Activated CD4-positive, alpha-beta T cell treated with anti-CD3 and anti-CD28 coated beads for 36 hours (primary cell): ENCODE measurements around the gene PHF20. TPM values are rescaled to one million over a fixed set of nuclear protein-coding genes. Genes with fewer than 3 reads are reported as not detected.
"Not testable (repeated sequence)": the region's sequence is repeated elsewhere in the genome, so short reads cannot be mapped to it uniquely, and the experiment has no call there.

Experiments used
- ATAC-seq: fragments of 200-7000 bp; cut with Tn5 transposase; one replicate; pipeline ENCODE4 v1.10.0; 2021; ENCODE audit warnings: mild to moderate bottlenecking, moderate library complexity
- CTCF ChIA-PET: fragments of 350-600 bp; sonication (Branson Sonifier 250); formaldehyde crosslinking; loops from one replicate; lab custom pipeline; 2021; ENCODE audit warnings: antibody characterized with exemption; lab: Charles Lee
- POLR2A ChIA-PET: fragments of 350-600 bp; sonication (Branson Sonifier 250); formaldehyde crosslinking; loops from one replicate; lab custom pipeline; 2021; ENCODE audit warnings: antibody characterized with exemption, inconsistent platforms; lab: Charles Lee
- DNase-seq: peaks from one replicate; pipeline ENCODE4 v3.0.0-alpha.2; 2020
- H3K27ac Mint-ChIP-seq: one replicate; pipeline ENCODE4 v1.8.0; 2021; ENCODE audit warnings: mixed read lengths
- H3K27me3 Mint-ChIP-seq: one replicate; pipeline ENCODE4 v1.8.0; 2021; ENCODE audit warnings: mixed read lengths
- H3K36me3 Mint-ChIP-seq: one replicate; pipeline ENCODE4 v1.8.0; 2021; ENCODE audit warnings: low read depth, mixed read lengths
- H3K4me1 Mint-ChIP-seq: one replicate; pipeline ENCODE4 v1.8.0; 2021; ENCODE audit warnings: mixed read lengths
- H3K4me3 Mint-ChIP-seq: one replicate; pipeline ENCODE4 v1.8.0; 2021; ENCODE audit warnings: mild to moderate bottlenecking, moderate library complexity, mixed read lengths
- H3K9me3 Mint-ChIP-seq: one replicate; pipeline ENCODE4 v1.8.0; 2021; ENCODE audit warnings: low read depth, mixed read lengths
- intact Hi-C, 2 experiments: fragments of 100-400 bp; cut with DNase I in 1 of 2; cut with micrococcal nuclease in 1 of 2; formaldehyde crosslinking; loops; one replicate each; pipeline versions ENCODE4 v1.14.2 to v1.15.1; 2022 to 2024; cut with DNase I, micrococcal nuclease
- total RNA-seq, 2 experiments: library from RNA; stranded (reverse); gene quantifications; one replicate each; pipeline ENCODE4 v1.2.3, GENCODE V29; 2021

The PHF20 gene
- total RNA-seq, 2 experiments from 2014 or later: 54.3 to 61.6 TPM

DNA sequence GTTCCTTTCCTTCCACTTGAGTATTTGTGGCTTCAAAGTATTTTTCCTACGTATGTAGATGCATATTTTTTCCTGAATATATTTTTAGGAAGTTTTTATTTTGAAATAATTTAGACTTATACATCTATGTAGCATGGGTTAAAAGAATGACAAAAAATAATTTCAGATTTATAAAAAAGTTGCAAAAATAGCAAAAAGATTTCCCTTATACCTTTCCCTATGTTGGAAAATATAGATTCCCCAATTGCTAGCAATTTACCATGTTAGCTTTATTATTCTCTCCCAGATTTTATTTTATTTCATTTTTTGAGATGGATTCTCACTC lies 112.7 kb downstream of the PHF20 start:
- no peaks in the 10 kb centered on the region for H3K9me3 Mint-ChIP-seq
- no peak for ATAC-seq
- H3K27ac Mint-ChIP-seq: no peak overlapping the region
- peaks cover 12% of the 10 kb centered on the region for H3K4me1 Mint-ChIP-seq
- H3K27me3 Mint-ChIP-seq: no peaks in the 10 kb centered on the region
- no peak for DNase-seq
- no peak overlapping the region for H3K4me3 Mint-ChIP-seq
- peaks cover 14% of the 10 kb centered on the region for H3K36me3 Mint-ChIP-seq
- intact Hi-C loops: loop anchor here (1.0 to 10.0 kb wide), 5 partner anchors 144 to 422 kb away; partner anchors contain the start of genes NFS1 (in 1 of the 2) and ROMO1 (in 1 of the 2)
- ChIA-PET POLR2A (interaction anchor here (1.0 kb wide), 1 partner anchor 142 kb away, joined by 4 read pairs; no protein-coding TSS in a partner anchor), CTCF (interaction anchor here (0.6 to 3.2 kb wide), 12 partner anchors 9 to 457 kb away, joined by 3 to 12 read pairs (median 3); no protein-coding TSS in a partner anchor)

DNA sequence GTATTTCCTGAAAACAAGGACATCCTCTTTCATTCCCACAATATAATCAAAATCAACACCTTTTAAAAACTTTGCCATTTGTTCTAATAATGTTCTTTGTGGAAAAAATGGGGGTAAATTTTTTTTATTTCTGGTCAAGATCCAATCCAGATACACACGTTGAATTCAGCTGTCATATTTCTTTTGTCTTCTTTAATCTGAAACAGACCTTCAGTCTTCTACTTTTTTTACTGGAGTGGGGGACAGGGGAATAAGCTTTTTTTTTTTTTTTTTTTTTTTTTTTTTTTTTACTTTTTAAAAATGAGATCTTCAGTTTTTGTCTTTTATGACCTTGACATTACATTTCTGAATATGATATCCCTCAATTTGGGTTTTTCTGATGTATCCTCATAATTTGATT lies 113.4 kb downstream of the PHF20 start:
- intact Hi-C loops: loop anchor here (2.0 to 10.0 kb wide), 3 partner anchors 144 to 420 kb away; partner anchors contain the start of genes NFS1 (in 1 of the 2) and ROMO1 (in 1 of the 2)
- Mint-ChIP-seq H3K4me1 (peaks cover 8% of the 10 kb centered on the region), H3K36me3 (peaks cover 11% of the 10 kb centered on the region), H3K4me3 (no peak overlapping the region), H3K27ac (no peak overlapping the region), H3K27me3 (no peaks in the 10 kb centered on the region), H3K9me3 (no peaks in the 10 kb centered on the region)
- DNase-seq (no peak), ATAC-seq (no peak)
- ChIA-PET CTCF (interaction anchor here (0.6 to 3.2 kb wide), 8 partner anchors 8 to 457 kb away, joined by 3 to 12 read pairs (median 4); no protein-coding TSS in a partner anchor), POLR2A (no interaction called here)

DNA sequence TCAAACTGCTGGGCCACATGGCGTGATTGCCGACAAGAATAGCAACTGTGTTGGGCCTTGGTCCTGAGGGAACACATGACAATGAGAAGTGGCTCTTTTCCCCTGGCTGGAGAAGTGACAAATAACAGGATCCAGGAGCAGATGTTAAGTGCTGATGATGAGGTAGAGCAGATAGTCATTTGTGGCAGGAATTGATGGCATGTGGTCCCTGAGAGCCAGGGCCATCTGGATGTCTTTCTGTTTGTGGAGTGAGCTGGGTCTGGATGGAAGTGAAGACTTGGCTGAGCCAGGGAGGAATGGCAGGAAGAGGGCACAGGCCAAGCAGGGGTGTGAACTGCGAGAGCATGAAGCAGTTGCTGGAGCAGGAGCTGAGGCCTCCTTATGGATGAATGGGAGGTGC lies 114.7 kb downstream of the PHF20 start:
- POLR2A ChIA-PET: interaction anchor here (0.6 kb wide), 1 partner anchor 194 kb away, joined by 8 read pairs; no protein-coding TSS in a partner anchor
- H3K9me3 Mint-ChIP-seq: no peaks in the 10 kb centered on the region
- no peak overlapping the region for H3K4me3 Mint-ChIP-seq
- no peaks in the 10 kb centered on the region for H3K27me3 Mint-ChIP-seq
- DNase-seq (no peak), ATAC-seq (no peak)
- CTCF ChIA-PET: interaction anchor here (0.6 to 0.8 kb wide), 2 partner anchors 26 to 122 kb away, joined by 3 read pairs; no protein-coding TSS in a partner anchor
- intact Hi-C loops: loop anchor here (10.0 kb wide), 2 partner anchors 192 to 422 kb away; partner anchors contain the start of genes NFS1 (in 1 of the 2) and ROMO1 (in 1 of the 2)
- H3K27ac Mint-ChIP-seq: no peak overlapping the region
- H3K36me3 Mint-ChIP-seq: peaks cover 13% of the 10 kb centered on the region
- H3K4me1 Mint-ChIP-seq: peaks cover 11% of the 10 kb centered on the region

DNA sequence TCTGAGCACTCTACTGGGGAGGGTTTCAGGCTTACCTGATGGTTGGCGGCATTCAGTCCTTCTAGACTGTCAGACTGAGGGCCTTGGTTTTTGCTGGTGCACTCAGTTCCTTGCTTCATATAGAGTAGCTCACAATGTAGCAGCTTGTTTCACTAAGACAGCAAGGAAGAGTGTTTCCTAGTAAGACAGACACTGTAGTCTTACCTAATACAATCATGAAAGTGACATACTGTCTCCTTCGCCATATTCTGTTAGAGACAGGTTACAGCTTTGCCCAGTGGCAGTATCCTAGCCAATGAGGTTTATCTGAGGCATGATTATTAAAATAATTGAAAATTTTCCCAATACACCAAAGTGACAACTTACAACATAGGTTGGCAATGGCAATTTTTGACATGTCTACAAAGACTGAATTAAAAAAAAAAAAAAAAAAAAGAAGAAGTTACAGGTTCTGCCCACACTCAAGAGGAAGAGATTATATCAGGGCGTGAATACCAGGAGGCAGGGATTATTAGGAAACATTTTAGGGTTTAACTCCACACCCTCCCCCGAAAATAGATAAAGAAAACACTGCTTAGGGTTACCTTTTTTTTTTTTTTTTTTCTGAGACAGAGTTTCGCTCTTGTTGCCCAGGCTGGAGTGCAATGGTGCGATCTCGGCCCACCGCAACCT lies 115.7 kb downstream of the PHF20 start:
- H3K27ac Mint-ChIP-seq: no peak overlapping the region
- H3K4me3 Mint-ChIP-seq: no peak overlapping the region
- no peak for ATAC-seq
- DNase-seq: no peak
- POLR2A ChIA-PET: no interaction called here
- H3K27me3 Mint-ChIP-seq: no peaks in the 10 kb centered on the region
- H3K4me1 Mint-ChIP-seq: peaks cover 11% of the 10 kb centered on the region
- no peaks in the 10 kb centered on the region for H3K9me3 Mint-ChIP-seq
- CTCF ChIA-PET: interaction anchor here (0.6 to 1.0 kb wide), 3 partner anchors 13 to 339 kb away, joined by 3 to 5 read pairs (median 3); no protein-coding TSS in a partner anchor
- peaks cover 13% of the 10 kb centered on the region for H3K36me3 Mint-ChIP-seq
- intact Hi-C loops: loop anchor here (10.0 kb wide), 2 partner anchors 193 to 423 kb away; partner anchors contain the start of genes NFS1 (in 1 of the 2) and ROMO1 (in 1 of the 2)

DNA sequence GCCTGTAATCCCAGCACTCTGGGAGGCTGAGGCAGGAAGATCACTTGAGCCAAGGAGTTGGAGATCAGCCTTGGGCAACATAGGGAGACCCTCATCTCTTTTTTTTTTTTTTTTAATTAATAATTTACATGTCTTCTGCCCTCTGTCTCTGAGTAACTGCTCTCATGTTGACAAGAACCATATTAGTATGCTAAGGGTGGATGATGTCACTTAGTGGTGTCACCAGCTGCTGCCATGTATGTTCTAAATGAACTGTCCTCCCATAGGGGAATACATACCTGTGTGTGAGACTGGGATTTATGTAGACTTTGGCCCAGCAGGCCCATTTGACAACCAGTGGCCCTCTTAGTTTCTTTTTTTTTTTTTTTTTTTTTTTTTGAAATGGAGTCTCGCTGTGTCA lies 116.8 kb downstream of the PHF20 start:
- intact Hi-C loops: loop anchor here (10.0 kb wide), 2 partner anchors 194 to 424 kb away; partner anchors contain the start of genes NFS1 (in 1 of the 2) and ROMO1 (in 1 of the 2)

DNA sequence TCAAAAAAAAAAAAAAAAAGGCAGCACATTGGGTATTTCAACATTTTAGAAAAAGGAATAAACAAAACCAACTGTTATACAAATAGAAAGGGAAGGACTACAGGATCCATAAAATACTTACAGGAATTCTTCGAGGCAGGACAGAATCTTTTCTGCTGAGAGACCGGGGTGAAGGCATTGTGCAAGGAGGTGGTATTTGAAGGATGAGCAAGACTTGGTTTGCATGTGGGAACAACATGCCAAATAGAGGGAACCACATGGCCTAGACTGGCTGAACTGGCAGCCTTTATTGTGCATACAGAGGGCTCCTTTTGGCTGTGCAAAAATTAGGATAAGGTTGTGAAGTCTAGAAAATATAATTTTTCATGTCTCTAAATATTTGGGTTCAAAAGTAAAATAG lies 119.6 kb downstream of the PHF20 start:
- peaks cover 11% of the 10 kb centered on the region for H3K36me3 Mint-ChIP-seq

More for the DNA sequence above, 116.8 kb downstream of the PHF20 start:
- ATAC-seq: peak; percentile 54
- H3K4me3 Mint-ChIP-seq: no peak overlapping the region
- H3K4me1 Mint-ChIP-seq: peaks cover 10% of the 10 kb centered on the region
- H3K27me3 Mint-ChIP-seq: no peaks in the 10 kb centered on the region
- DNase-seq: no peak
- H3K27ac Mint-ChIP-seq: no peak overlapping the region
- no peaks in the 10 kb centered on the region for H3K9me3 Mint-ChIP-seq
- POLR2A ChIA-PET: interaction anchor here (0.6 kb wide), 1 partner anchor 79 kb away, joined by 6 read pairs; no protein-coding TSS in a partner anchor
- CTCF ChIA-PET: no interaction called here
- H3K36me3 Mint-ChIP-seq: peaks cover 13% of the 10 kb centered on the region

DNA sequence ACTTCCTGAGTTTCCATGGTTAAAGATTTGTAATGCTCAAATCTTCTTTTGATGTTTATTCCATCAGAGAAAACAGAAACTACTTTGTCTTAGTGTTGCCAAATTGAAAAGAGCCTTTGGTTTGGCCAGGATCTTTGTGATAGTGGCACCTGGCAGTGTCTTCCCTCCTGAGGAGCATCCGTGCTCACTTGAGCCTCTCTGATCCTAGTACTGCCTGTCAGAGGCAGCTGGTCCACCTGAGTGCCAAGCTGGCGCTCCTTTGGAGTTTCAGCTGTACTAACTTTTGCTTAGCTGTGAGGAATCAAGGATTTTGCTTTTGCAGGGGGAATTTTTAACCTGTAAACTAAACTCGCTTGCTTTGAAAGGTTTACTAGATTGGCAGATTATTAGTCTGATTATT lies 121.1 kb downstream of the PHF20 start:
- intact Hi-C loops: no loop called here
- ATAC-seq (no peak), DNase-seq (no peak)
- Mint-ChIP-seq H3K36me3 (peaks cover 9% of the 10 kb centered on the region), H3K4me3 (no peak overlapping the region), H3K4me1 (peaks cover 15% of the 10 kb centered on the region), H3K27ac (no peak overlapping the region), H3K9me3 (no peaks in the 10 kb centered on the region), H3K27me3 (no peaks in the 10 kb centered on the region)
- CTCF ChIA-PET: interaction anchor here (2.8 kb wide), 1 partner anchor 8 kb away, joined by 12 read pairs; no protein-coding TSS in a partner anchor
- POLR2A ChIA-PET: interaction anchor here (0.7 kb wide), 2 partner anchors 169 to 229 kb away, joined by 5 to 6 read pairs; no protein-coding TSS in a partner anchor

More for the DNA sequence above, 119.6 kb downstream of the PHF20 start:
- Mint-ChIP-seq H3K4me1 (peaks cover 15% of the 10 kb centered on the region), H3K27ac (no peak overlapping the region), H3K9me3 (no peaks in the 10 kb centered on the region), H3K27me3 (no peaks in the 10 kb centered on the region), H3K4me3 (no peak overlapping the region)
- DNase-seq (no peak), ATAC-seq (no peak)
- intact Hi-C loops: no loop called here
- POLR2A ChIA-PET: no interaction called here
- CTCF ChIA-PET: interaction anchor here (1.7 kb wide), 1 partner anchor 18 kb away, joined by 3 read pairs; no protein-coding TSS in a partner anchor

DNA sequence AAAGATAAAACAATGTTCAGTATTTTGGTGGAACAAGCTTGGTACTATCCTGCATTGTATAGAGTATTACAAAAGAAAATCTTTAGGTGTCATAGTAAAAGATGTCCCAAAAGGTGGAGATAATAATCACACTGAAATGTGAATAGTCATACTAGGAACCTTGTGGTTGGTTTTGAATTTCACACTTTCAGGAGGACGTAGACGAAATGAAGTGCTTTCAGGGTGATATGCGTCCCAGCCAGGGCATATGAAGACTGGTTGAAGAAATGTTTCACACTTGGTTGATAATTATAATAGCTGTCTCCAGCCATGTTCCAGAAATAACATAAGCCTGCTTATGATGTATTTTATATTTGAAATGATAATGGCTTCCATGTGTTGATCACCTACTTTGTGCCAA lies 122.1 kb downstream of the PHF20 start:
- peaks cover 15% of the 10 kb centered on the region for H3K4me1 Mint-ChIP-seq
- ChIA-PET CTCF (interaction anchor here (1.0 to 2.8 kb wide), 3 partner anchors 9 to 292 kb away, joined by 3 to 12 read pairs (median 3); no protein-coding TSS in a partner anchor), POLR2A (interaction anchor here (0.6 kb wide), 1 partner anchor 175 kb away, joined by 3 read pairs; no protein-coding TSS in a partner anchor)
- intact Hi-C loops: no loop called here
- H3K9me3 Mint-ChIP-seq: no peaks in the 10 kb centered on the region
- H3K36me3 Mint-ChIP-seq: peaks cover 9% of the 10 kb centered on the region
- H3K4me3 Mint-ChIP-seq: no peak overlapping the region
- no peaks in the 10 kb centered on the region for H3K27me3 Mint-ChIP-seq
- ATAC-seq (peak; percentile 80), DNase-seq (peak; percentile 24)
- no peak overlapping the region for H3K27ac Mint-ChIP-seq

DNA sequence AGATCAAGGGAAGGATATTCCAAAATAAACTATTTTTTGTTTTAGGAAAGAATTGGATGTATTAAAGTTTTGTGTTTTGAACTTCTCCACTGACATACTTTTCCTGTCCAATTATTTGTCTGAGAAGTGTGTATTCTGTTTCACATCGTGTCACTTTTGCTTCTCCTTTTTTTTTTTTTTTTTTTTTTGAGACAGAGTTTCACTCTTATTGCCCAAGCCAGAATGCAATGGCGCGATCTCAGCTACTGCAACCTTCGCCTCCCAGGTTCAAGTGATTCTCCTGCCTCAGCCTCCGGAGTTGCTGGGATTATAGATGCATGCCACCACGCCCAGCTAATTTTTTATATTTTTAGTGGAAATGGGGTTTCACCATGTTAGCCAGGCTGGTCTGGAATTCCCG lies 123.7 kb downstream of the PHF20 start:
- ATAC-seq, H3K27me3 Mint-ChIP-seq, CTCF ChIA-PET, H3K4me3 Mint-ChIP-seq, DNase-seq, intact Hi-C loops, H3K27ac Mint-ChIP-seq, H3K9me3 Mint-ChIP-seq, POLR2A ChIA-PET: not testable (repeated sequence)
- H3K36me3 Mint-ChIP-seq: peaks cover 12% of the 10 kb centered on the region
- H3K4me1 Mint-ChIP-seq: peaks cover 15% of the 10 kb centered on the region

DNA sequence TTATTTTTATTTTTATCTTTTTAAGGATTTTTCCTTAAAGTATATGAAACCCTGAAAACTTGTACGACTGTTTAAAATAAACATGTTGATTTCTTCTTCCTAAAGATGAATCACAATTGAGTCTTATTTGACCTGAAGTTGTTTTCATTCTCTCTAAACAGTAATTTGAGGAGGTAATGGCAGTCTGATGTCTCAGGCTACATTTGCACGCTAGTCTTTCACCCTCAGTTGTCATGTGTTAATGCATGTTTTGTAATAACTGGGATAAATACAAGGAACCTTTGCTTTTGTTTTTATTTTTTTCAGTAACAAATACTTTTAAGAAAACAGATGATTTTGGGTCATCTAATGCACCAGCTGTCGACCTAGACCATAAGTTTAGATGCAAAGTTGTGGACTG lies 127.2 kb downstream of the PHF20 start:
- POLR2A ChIA-PET: no interaction called here
- Mint-ChIP-seq H3K36me3 (peaks cover 19% of the 10 kb centered on the region), H3K27me3 (no peaks in the 10 kb centered on the region), H3K4me3 (no peak overlapping the region), H3K27ac (no peak overlapping the region), H3K9me3 (no peaks in the 10 kb centered on the region), H3K4me1 (peaks cover 10% of the 10 kb centered on the region)
- CTCF ChIA-PET: interaction anchor here (1.1 kb wide), 1 partner anchor 23 kb away, joined by 3 read pairs; no protein-coding TSS in a partner anchor
- intact Hi-C loops: no loop called here
- DNase-seq: no peak
- ATAC-seq: no peak

DNA sequence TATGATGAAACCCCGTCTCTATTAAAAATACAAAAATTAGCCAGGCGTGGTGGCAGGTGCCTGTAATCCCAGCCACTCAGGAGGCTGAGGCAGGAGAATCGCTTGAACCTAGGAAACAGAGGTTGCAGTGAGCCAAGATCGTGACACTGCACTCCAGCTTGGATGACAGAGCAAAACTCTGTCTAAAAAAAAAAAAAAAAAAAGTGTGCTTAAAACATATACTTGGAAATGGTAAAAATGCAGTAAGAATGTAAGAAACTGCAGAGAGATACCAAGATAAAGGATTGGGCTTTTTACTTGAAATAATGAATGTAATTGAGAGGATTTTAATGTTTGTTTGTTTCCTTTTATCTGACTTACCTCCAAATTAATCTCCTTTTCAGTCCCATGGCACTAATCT lies 129.4 kb downstream of the PHF20 start:
- peaks cover 25% of the 10 kb centered on the region for H3K36me3 Mint-ChIP-seq
- H3K9me3 Mint-ChIP-seq, H3K27me3 Mint-ChIP-seq, POLR2A ChIA-PET, intact Hi-C loops, H3K4me3 Mint-ChIP-seq, H3K4me1 Mint-ChIP-seq, DNase-seq, H3K27ac Mint-ChIP-seq, ATAC-seq: not testable (repeated sequence)
- CTCF ChIA-PET: interaction anchor here (0.6 kb wide), 1 partner anchor 426 kb away, joined by 4 read pairs; no protein-coding TSS in a partner anchor
